HL-60 (cell line): ENCODE measurements around the gene TET3.

Experiments used
- DNase-seq, 2 experiments: peaks; one replicate each; pipeline ENCODE4 v3.0.0-alpha.2; 2010 to 2020; ENCODE audit warnings: low read depth in 1 of 2, low spot score in 1 of 2
- H3K27ac ChIP-seq: fragments of 250-450 bp; sonication (Bioruptor Pico); replicated peaks from 2 replicates; pipeline ENCODE4 v1.5.1; 2020; ENCODE audit warnings: mild to moderate bottlenecking, moderate library complexity
- H3K27me3 ChIP-seq: fragments of 250-450 bp; sonication (Bioruptor Pico); 2 replicates; pipeline ENCODE4 v1.5.1; 2021; ENCODE audit warnings: mild to moderate bottlenecking, moderate library complexity; ENCODE audit not compliant: insufficient read depth, poor library complexity, severe bottlenecking
- H3K4me3 ChIP-seq: replicated peaks from 2 replicates; pipeline ENCODE4 v1.5.1; 2011; ENCODE audit warnings: mild to moderate bottlenecking, control low read depth, low read length; ENCODE audit not compliant: insufficient read depth
- GABPA ChIP-seq: IDR thresholded peaks from 2 replicates; pipeline ENCODE4 v1.6.1; 2012; ENCODE audit warnings: low read depth
- POLR2AphosphoS5 ChIP-seq: IDR thresholded peaks from 2 replicates; pipeline ENCODE4 v1.6.1; 2012; ENCODE audit warnings: low read depth
- SPI1 ChIP-seq: IDR thresholded peaks from 2 replicates; pipeline ENCODE4 v1.6.1; 2012; ENCODE audit warnings: low read depth, mild to moderate bottlenecking, borderline replicate concordance
- TF ChIP-seq, protein P1 (sequence below): IDR thresholded peaks from one replicate; pipeline ENCODE4 v1.5.1; 2011; ENCODE audit warnings: low read length, control low read depth, inconsistent platforms; ENCODE audit not compliant: insufficient read depth
- TF ChIP-seq, protein P2 (sequence below): IDR thresholded peaks from 2 replicates; pipeline ENCODE4 v1.6.1; 2012; ENCODE audit warnings: low read depth; ENCODE audit not compliant: insufficient replicate concordance

Gene TET3

DNA sequence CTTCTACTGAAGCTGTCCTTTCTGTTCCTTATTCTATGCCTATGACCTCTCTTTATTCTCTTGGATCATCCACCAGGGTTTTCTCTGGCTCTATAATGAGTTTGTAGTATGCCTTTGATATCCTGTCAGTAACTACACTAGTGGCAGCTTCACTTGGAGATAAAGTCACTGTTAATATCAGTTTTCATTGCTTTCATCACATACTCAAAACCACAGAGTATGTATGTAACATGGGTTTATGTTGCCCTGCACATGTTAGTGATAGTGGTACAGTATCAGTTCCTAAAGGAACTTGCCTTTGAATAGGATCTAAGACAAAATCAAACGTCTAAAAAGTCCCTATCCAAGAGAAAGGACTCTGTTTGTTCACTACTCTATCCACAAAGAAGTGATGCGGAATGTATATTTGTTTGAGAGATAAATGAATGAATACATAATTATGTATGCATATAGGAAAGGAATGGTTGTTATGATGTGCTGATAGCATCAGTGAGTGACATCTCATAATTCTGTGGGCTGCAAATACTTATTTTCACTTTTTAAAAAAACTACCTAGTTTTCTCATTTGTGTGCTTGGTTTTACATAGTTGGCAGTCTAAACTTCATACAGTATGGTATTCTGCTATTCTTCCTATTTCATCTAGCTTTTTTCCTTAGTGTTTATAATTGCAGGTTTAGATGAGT, 45.1 kb downstream of the TET3 start:
- H3K27ac ChIP-seq, result no peak overlapping the region
- no peak overlapping the region for H3K4me3 ChIP-seq
- H3K27me3 ChIP-seq, result no peaks in the 10 kb centered on the region
- DNase-seq, result no peak
- no peak for TF ChIP-seq SPI1
- TF ChIP-seq, protein P1, sequence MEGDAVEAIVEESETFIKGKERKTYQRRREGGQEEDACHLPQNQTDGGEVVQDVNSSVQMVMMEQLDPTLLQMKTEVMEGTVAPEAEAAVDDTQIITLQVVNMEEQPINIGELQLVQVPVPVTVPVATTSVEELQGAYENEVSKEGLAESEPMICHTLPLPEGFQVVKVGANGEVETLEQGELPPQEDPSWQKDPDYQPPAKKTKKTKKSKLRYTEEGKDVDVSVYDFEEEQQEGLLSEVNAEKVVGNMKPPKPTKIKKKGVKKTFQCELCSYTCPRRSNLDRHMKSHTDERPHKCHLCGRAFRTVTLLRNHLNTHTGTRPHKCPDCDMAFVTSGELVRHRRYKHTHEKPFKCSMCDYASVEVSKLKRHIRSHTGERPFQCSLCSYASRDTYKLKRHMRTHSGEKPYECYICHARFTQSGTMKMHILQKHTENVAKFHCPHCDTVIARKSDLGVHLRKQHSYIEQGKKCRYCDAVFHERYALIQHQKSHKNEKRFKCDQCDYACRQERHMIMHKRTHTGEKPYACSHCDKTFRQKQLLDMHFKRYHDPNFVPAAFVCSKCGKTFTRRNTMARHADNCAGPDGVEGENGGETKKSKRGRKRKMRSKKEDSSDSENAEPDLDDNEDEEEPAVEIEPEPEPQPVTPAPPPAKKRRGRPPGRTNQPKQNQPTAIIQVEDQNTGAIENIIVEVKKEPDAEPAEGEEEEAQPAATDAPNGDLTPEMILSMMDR, result no peak
- no peak for TF ChIP-seq GABPA
- TF ChIP-seq POLR2AphosphoS5, result no peak

DNA sequence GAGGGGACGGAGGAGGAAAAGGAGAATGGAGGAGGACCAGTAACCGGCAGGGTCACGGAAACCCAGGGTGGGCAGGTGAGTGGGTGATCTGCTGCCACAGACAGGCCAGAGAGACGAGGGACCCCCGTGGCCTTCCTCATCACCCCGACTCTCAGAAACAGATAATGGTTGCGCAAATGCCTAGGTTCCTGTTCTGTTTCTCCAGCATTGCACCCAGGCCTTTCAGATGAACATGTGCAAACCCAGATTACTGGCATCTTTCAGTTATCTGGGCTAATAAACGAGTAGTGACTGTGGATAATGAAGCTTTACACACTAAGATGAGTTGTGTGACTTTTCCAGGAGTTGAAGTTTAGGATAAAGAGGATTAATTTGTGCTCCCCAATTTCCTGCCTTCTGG, 46.5 kb downstream of the TET3 start:
- TF ChIP-seq, protein P2, sequence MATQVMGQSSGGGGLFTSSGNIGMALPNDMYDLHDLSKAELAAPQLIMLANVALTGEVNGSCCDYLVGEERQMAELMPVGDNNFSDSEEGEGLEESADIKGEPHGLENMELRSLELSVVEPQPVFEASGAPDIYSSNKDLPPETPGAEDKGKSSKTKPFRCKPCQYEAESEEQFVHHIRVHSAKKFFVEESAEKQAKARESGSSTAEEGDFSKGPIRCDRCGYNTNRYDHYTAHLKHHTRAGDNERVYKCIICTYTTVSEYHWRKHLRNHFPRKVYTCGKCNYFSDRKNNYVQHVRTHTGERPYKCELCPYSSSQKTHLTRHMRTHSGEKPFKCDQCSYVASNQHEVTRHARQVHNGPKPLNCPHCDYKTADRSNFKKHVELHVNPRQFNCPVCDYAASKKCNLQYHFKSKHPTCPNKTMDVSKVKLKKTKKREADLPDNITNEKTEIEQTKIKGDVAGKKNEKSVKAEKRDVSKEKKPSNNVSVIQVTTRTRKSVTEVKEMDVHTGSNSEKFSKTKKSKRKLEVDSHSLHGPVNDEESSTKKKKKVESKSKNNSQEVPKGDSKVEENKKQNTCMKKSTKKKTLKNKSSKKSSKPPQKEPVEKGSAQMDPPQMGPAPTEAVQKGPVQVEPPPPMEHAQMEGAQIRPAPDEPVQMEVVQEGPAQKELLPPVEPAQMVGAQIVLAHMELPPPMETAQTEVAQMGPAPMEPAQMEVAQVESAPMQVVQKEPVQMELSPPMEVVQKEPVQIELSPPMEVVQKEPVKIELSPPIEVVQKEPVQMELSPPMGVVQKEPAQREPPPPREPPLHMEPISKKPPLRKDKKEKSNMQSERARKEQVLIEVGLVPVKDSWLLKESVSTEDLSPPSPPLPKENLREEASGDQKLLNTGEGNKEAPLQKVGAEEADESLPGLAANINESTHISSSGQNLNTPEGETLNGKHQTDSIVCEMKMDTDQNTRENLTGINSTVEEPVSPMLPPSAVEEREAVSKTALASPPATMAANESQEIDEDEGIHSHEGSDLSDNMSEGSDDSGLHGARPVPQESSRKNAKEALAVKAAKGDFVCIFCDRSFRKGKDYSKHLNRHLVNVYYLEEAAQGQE, result no peak
- no peak for TF ChIP-seq GABPA
- TF ChIP-seq SPI1, result peak; percentile 37; the same call in 1 of the 2 replicates
- TF ChIP-seq POLR2AphosphoS5, result 0 out of 2 replicates have a peak, but pooled peaks have one; percentile 39
- Histone ChIP-seq H3K4me3 (no peak overlapping the region), H3K27me3 (no peaks in the 10 kb centered on the region), H3K27ac (peak overlapping the region; percentile 57)
- DNase-seq, result peak; percentile 43 to 71

DNA sequence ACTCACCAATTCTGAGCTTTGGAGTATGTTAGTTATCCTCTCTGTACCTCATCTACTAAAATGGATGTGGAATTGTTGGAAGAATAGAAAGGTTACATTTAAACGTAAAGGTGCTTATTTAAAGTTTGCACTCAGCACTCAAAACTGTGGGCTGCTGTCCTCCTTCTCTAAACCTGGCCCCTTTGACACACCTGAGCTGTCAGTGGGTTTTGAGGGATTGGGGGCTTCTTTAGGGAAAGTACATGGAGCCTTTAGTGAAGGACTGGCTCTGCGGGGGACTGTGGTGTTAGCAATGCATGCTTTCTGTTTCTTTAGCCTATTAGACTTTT, 47.2 kb downstream of the TET3 start:
- no peak for DNase-seq
- TF ChIP-seq, protein P1, result no peak
- TF ChIP-seq, protein P2, result no peak
- TF ChIP-seq SPI1 (no peak), POLR2AphosphoS5 (no peak), GABPA (no peak)
- Histone ChIP-seq H3K27ac (peak overlapping the region; percentile 57), H3K27me3 (no peaks in the 10 kb centered on the region), H3K4me3 (no peak overlapping the region)

DNA sequence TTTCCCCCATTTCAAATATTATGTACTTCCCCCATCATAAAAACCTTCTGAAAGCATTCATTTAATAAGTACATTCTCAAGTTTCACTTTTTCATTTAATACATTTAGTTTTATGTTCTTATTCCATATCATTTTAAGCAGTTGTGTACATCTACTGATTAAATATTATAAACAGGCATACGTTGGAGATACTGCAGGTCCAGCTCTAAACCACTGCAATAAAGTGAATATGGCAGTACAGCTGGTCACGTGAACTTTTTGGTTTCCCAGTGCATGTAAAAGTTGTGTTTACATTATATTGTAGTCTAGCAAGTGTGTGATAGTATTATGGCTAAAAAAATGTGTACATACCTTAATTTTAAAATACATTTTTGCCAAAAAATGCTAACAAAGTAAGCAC, 48.7 kb downstream of the TET3 start:
- H3K27ac ChIP-seq, result peak overlapping the region; percentile 57
- no peak for DNase-seq
- H3K27me3 ChIP-seq, result no peaks in the 10 kb centered on the region
- no peak overlapping the region for H3K4me3 ChIP-seq
- TF ChIP-seq, protein P2, result no peak
- TF ChIP-seq SPI1, result no peak
- TF ChIP-seq, protein P1, result no peak
